IPS-18a (cell line): Measurements from ENCODE around the gene C10orf53.
"Not testable (repeated sequence)": the region's sequence is repeated elsewhere in the genome, so short reads cannot be mapped to it uniquely, and the experiment has no call there.

Experiments
- H3K27ac ChIP-seq: one replicate; pipeline ENCODE4 v1.5.1; 2013; ENCODE audit warnings: low read length
- H3K27me3 ChIP-seq: one replicate; pipeline ENCODE4 v1.6.1; 2013; ENCODE audit warnings: mild to moderate bottlenecking, low read length; ENCODE audit not compliant: control insufficient read depth, insufficient read depth
- H3K36me3 ChIP-seq: one replicate; pipeline ENCODE4 v1.6.1; 2013; ENCODE audit warnings: low read depth, low read length; ENCODE audit not compliant: control insufficient read depth
- H3K4me1 ChIP-seq: one replicate; pipeline ENCODE4 v1.6.1; 2013; ENCODE audit warnings: low read depth, low read length; ENCODE audit not compliant: control insufficient read depth
- H3K4me3 ChIP-seq: one replicate; pipeline ENCODE4 v1.5.1; 2013; ENCODE audit warnings: low read length
- H3K9ac ChIP-seq: one replicate; pipeline ENCODE4 v1.6.1; 2013; ENCODE audit warnings: mild to moderate bottlenecking, low read length, moderate library complexity
- H3K9me3 ChIP-seq: one replicate; pipeline ENCODE4 v1.6.1; 2013; ENCODE audit warnings: low read depth, low read length; ENCODE audit not compliant: control insufficient read depth

Gene C10orf53

GRCh38 chr10:49696311-49696710, 16.9 kb downstream of the C10orf53 start:
- Histone ChIP-seq H3K9me3 (no peaks in the 10 kb centered on the region), H3K4me1 (peaks cover 11% of the 10 kb centered on the region), H3K27me3 (peaks cover 52% of the 10 kb centered on the region), H3K27ac (no peak overlapping the region), H3K4me3 (no peak overlapping the region), H3K9ac (no peak overlapping the region), H3K36me3 (no peaks in the 10 kb centered on the region)

GRCh38 chr10:49698679-49699078, 19.2 kb downstream of the C10orf53 start:
- Histone ChIP-seq H3K36me3 (no peaks in the 10 kb centered on the region), H3K27ac (no peak overlapping the region), H3K27me3 (peaks cover 28% of the 10 kb centered on the region), H3K9me3 (no peaks in the 10 kb centered on the region), H3K4me1 (peaks cover 6% of the 10 kb centered on the region), H3K9ac (no peak overlapping the region), H3K4me3 (no peak overlapping the region)

- no peaks in the 10 kb centered on the region for H3K36me3 ChIP-seq
- H3K4me1 ChIP-seq = peaks cover 6% of the 10 kb centered on the region
- H3K9ac ChIP-seq = no peak overlapping the region
- no peak overlapping the region for H3K27ac ChIP-seq
- no peaks in the 10 kb centered on the region for H3K9me3 ChIP-seq
- H3K4me3 ChIP-seq = no peak overlapping the region
- H3K27me3 ChIP-seq = peaks cover 13% of the 10 kb centered on the region
Measured at GRCh38 chr10:49700211-49700610, 20.8 kb downstream of the C10orf53 start.

GRCh38 chr10:49700997-49701396, 21.5 kb downstream of the C10orf53 start:
- Histone ChIP-seq H3K4me1 (peaks cover 6% of the 10 kb centered on the region), H3K4me3 (no peak overlapping the region), H3K27ac (no peak overlapping the region), H3K9me3 (peaks cover 3% of the 10 kb centered on the region), H3K9ac (no peak overlapping the region), H3K27me3 (peaks cover 6% of the 10 kb centered on the region), H3K36me3 (no peaks in the 10 kb centered on the region)

GRCh38 chr10:49707585-49707984, 28.1 kb downstream of the C10orf53 start:
- H3K36me3 ChIP-seq = no peaks in the 10 kb centered on the region
- H3K9me3 ChIP-seq = peaks cover 3% of the 10 kb centered on the region
- H3K4me1 ChIP-seq = no peaks in the 10 kb centered on the region
- H3K9ac ChIP-seq = no peak overlapping the region
- no peak overlapping the region for H3K4me3 ChIP-seq
- H3K27me3 ChIP-seq = no peaks in the 10 kb centered on the region
- no peak overlapping the region for H3K27ac ChIP-seq

- no peaks in the 10 kb centered on the region for H3K27me3 ChIP-seq
- H3K4me3 ChIP-seq = no peak overlapping the region
- H3K4me1 ChIP-seq = no peaks in the 10 kb centered on the region
- H3K9ac ChIP-seq = no peak overlapping the region
- no peak overlapping the region for H3K27ac ChIP-seq
- no peaks in the 10 kb centered on the region for H3K36me3 ChIP-seq
- peaks cover 9% of the 10 kb centered on the region for H3K9me3 ChIP-seq
Measured at GRCh38 chr10:49709934-49710333, 30.5 kb downstream of the C10orf53 start.

GRCh38 chr10:49710966-49711365, 31.5 kb downstream of the C10orf53 start:
- no peaks in the 10 kb centered on the region for H3K4me1 ChIP-seq
- H3K9me3 ChIP-seq = peaks cover 7% of the 10 kb centered on the region
- no peak overlapping the region for H3K4me3 ChIP-seq
- H3K27me3 ChIP-seq = no peaks in the 10 kb centered on the region
- no peak overlapping the region for H3K27ac ChIP-seq
- no peak overlapping the region for H3K9ac ChIP-seq
- no peaks in the 10 kb centered on the region for H3K36me3 ChIP-seq

- no peak overlapping the region for H3K9ac ChIP-seq
- H3K27me3 ChIP-seq = no peaks in the 10 kb centered on the region
- H3K27ac ChIP-seq = no peak overlapping the region
- H3K4me3 ChIP-seq = no peak overlapping the region
- H3K9me3 ChIP-seq = peaks cover 7% of the 10 kb centered on the region
- H3K4me1 ChIP-seq = no peaks in the 10 kb centered on the region
- H3K36me3 ChIP-seq = no peaks in the 10 kb centered on the region
Measured at GRCh38 chr10:49711481-49711880, 32.0 kb downstream of the C10orf53 start.

GRCh38 chr10:49713266-49713665, 33.8 kb downstream of the C10orf53 start:
- no peaks in the 10 kb centered on the region for H3K4me1 ChIP-seq
- H3K9me3 ChIP-seq = peaks cover 7% of the 10 kb centered on the region
- no peaks in the 10 kb centered on the region for H3K36me3 ChIP-seq
- no peak overlapping the region for H3K9ac ChIP-seq
- no peaks in the 10 kb centered on the region for H3K27me3 ChIP-seq
- no peak overlapping the region for H3K4me3 ChIP-seq
- H3K27ac ChIP-seq = no peak overlapping the region

GRCh38 chr10:49715157-49715556, 35.7 kb downstream of the C10orf53 start:
- not testable (repeated sequence) for H3K9me3 ChIP-seq, H3K27ac ChIP-seq, H3K4me1 ChIP-seq

GRCh38 chr10:49726593-49726992, 47.1 kb downstream of the C10orf53 start:
- H3K36me3 ChIP-seq = no peaks in the 10 kb centered on the region
- no peak overlapping the region for H3K27ac ChIP-seq
- no peak overlapping the region for H3K9ac ChIP-seq
- H3K4me3 ChIP-seq = no peak overlapping the region
- no peaks in the 10 kb centered on the region for H3K27me3 ChIP-seq
- no peaks in the 10 kb centered on the region for H3K9me3 ChIP-seq
- no peaks in the 10 kb centered on the region for H3K4me1 ChIP-seq

More at GRCh38 chr10:49715157-49715556, 35.7 kb downstream of the C10orf53 start:
- H3K27me3 ChIP-seq, H3K36me3 ChIP-seq, H3K4me3 ChIP-seq, H3K9ac ChIP-seq: not testable (repeated sequence)

GRCh38 chr10:49733866-49734265, 54.4 kb downstream of the C10orf53 start:
- no peak overlapping the region for H3K4me3 ChIP-seq
- H3K27me3 ChIP-seq = no peaks in the 10 kb centered on the region
- H3K27ac ChIP-seq = no peak overlapping the region
- H3K9me3 ChIP-seq = no peaks in the 10 kb centered on the region
- H3K36me3 ChIP-seq = peaks cover 16% of the 10 kb centered on the region
- H3K9ac ChIP-seq = no peak overlapping the region
- H3K4me1 ChIP-seq = no peaks in the 10 kb centered on the region
